H1 (cell line): ENCODE measurements around the gene SEMA4D. TPM values are rescaled to one million over a fixed set of nuclear protein-coding genes. Genes with fewer than 3 reads are reported as not detected.

Experiments used
- CTCF ChIA-PET: fragments of 300-600 bp; sonication (Branson Sonifier 250); formaldehyde crosslinking; loops from one replicate; lab custom pipeline; 2021; ENCODE audit not compliant: partially characterized antibody; lab: Charles Lee
- POLR2A ChIA-PET: fragments of 300-600 bp; sonication (Branson Sonifier 250); formaldehyde crosslinking; loops from one replicate; lab custom pipeline; 2021; ENCODE audit warnings: inconsistent platforms; ENCODE audit not compliant: partially characterized antibody; lab: Charles Lee
- DNase-seq, 2 experiments: peaks; one replicate each; pipeline versions ENCODE4 v3.0.0 to v3.0.0-alpha.2; 2010 to 2022; ENCODE audit warnings: low spot score in 2 of 2, low read depth in 1 of 2, mixed read lengths in 1 of 2
- FAIRE-seq: peaks from 2 replicates; lab custom pipeline; 2011; peaks lifted over from hg19 to GRCh38; lab: Jason Lieb, UNC
- H2AFZ ChIP-seq: 2 replicates; pipeline ENCODE4 v1.8.1; 2012; ENCODE audit warnings: low read length, inconsistent platforms
- H2AK5ac ChIP-seq: 2 replicates; pipeline ENCODE4 v1.6.1; 2013; ENCODE audit warnings: low read depth, low read length
- H2BK120ac ChIP-seq: replicated peaks from 2 replicates; pipeline ENCODE3; 2013; ENCODE audit warnings: low read depth, low read length, inconsistent platforms
- H2BK12ac ChIP-seq: 2 replicates; pipeline ENCODE4 v1.6.1; 2013; ENCODE audit warnings: low read depth, low read length
- H2BK15ac ChIP-seq: 2 replicates; pipeline ENCODE4 v1.6.1; 2013; ENCODE audit warnings: low read length
- H2BK20ac ChIP-seq: 2 replicates; pipeline ENCODE4 v1.6.1; 2013; ENCODE audit warnings: low read length
- H2BK5ac ChIP-seq: 2 replicates; pipeline ENCODE4 v1.6.1; 2013; ENCODE audit warnings: low read depth, low read length
- H3K14ac ChIP-seq: 2 replicates; pipeline ENCODE4 v1.6.1; 2013; ENCODE audit warnings: inconsistent platforms; ENCODE audit not compliant: insufficient read length
- H3K18ac ChIP-seq: 2 replicates; pipeline ENCODE4 v1.6.1; 2013; ENCODE audit warnings: low read length; ENCODE audit errors: extremely low read depth
- H3K23ac ChIP-seq: 2 replicates; pipeline ENCODE4 v1.6.1; 2013; ENCODE audit warnings: inconsistent platforms; ENCODE audit not compliant: insufficient read length
- H3K23me2 ChIP-seq: 2 replicates; pipeline ENCODE4 v1.6.1; 2013; ENCODE audit warnings: low read depth, low read length
- H3K27ac ChIP-seq: 2 replicates; pipeline ENCODE4 v1.6.1; 2011; ENCODE audit warnings: low read depth, low read length, inconsistent platforms
- H3K27me3 ChIP-seq, 4 experiments: replicated peaks in 1 of 4; 1 replicate in 1 of 4; 2 replicates in 3 of 4; pipeline versions ENCODE4 v1.6.1 to v1.8.1; 2011 to 2013; ENCODE audit warnings: low read length in 3 of 4, mild to moderate bottlenecking in 3 of 4, inconsistent platforms in 2 of 4, mixed read lengths in 2 of 4, moderate library complexity in 1 of 4; ENCODE audit not compliant: control insufficient read depth in 3 of 4, insufficient read depth in 3 of 4; ENCODE audit errors: extremely low read depth in 1 of 4
- H3K36me3 ChIP-seq, 4 experiments: 2 replicates each; pipeline versions ENCODE4 v1.6.1 to v1.8.1; 2011 to 2013; ENCODE audit warnings: mild to moderate bottlenecking in 4 of 4, low read length in 3 of 4, moderate library complexity in 2 of 4, control low read depth in 1 of 4, inconsistent platforms in 1 of 4; ENCODE audit not compliant: insufficient read depth in 4 of 4, control insufficient read depth in 2 of 4
- H3K4ac ChIP-seq: replicated peaks from 2 replicates; pipeline ENCODE3; 2013; ENCODE audit warnings: low read length, low read depth, mixed read lengths, inconsistent platforms; ENCODE audit not compliant: insufficient read length
- H3K4me1 ChIP-seq, 4 experiments: replicated peaks in 1 of 4; 1 replicate in 1 of 4; 2 replicates in 3 of 4; pipeline versions ENCODE4 v1.6.1 to v1.8.1; 2011 to 2013; ENCODE audit warnings: low read length in 3 of 4, inconsistent platforms in 2 of 4, mixed read lengths in 1 of 4; ENCODE audit not compliant: insufficient read depth in 4 of 4, control insufficient read depth in 3 of 4
- H3K4me2 ChIP-seq, 2 experiments: 2 replicates each; pipeline versions ENCODE4 v1.6.1 to v1.8.1; 2011 to 2013; ENCODE audit warnings: low read depth in 2 of 2, low read length in 2 of 2, control low read depth in 1 of 2, inconsistent platforms in 1 of 2, mild to moderate bottlenecking in 1 of 2; ENCODE audit not compliant: insufficient read depth in 1 of 2
- H3K4me3 ChIP-seq, 4 experiments: fragments of 200-600, 300-600 bp in 1 of 4; sonication (generic), shearing (Covaris generic), sonication (Bioruptor Twin) in 1 of 4; 2 replicates each; pipeline versions ENCODE4 v1.5.1 to v1.8.1; 2011 to 2016; ENCODE audit warnings: low read length in 4 of 4, low read depth in 3 of 4, control low read depth in 2 of 4, inconsistent platforms in 2 of 4, mild to moderate bottlenecking in 2 of 4, mixed read lengths in 1 of 4, moderate library complexity in 1 of 4; ENCODE audit not compliant: insufficient read depth in 2 of 4; ENCODE audit errors: extremely low read depth in 1 of 4
- H3K56ac ChIP-seq: replicated peaks from 2 replicates; pipeline ENCODE3; 2013; ENCODE audit warnings: low read depth, mild to moderate bottlenecking, mixed read lengths, low read length, inconsistent platforms; ENCODE audit not compliant: insufficient read length
- H3K79me1 ChIP-seq: 2 replicates; pipeline ENCODE4 v1.6.1; 2013; ENCODE audit warnings: low read depth, low read length, control low read depth
- H3K79me2 ChIP-seq, 2 experiments: 2 replicates each; pipeline versions ENCODE4 v1.6.1 to v1.8.1; 2012 to 2013; ENCODE audit warnings: low read length in 2 of 2, mild to moderate bottlenecking in 2 of 2, inconsistent platforms in 1 of 2; ENCODE audit not compliant: insufficient read depth in 2 of 2, control insufficient read depth in 1 of 2
- H3K9ac ChIP-seq, 4 experiments: replicated peaks in 1 of 4; 1 replicate in 1 of 4; 2 replicates in 3 of 4; pipeline versions ENCODE4 v1.6.1 to v1.8.1; 2011 to 2013; ENCODE audit warnings: low read depth in 3 of 4, low read length in 3 of 4, control low read depth in 2 of 4, mild to moderate bottlenecking in 2 of 4, moderate library complexity in 2 of 4, inconsistent platforms in 1 of 4; ENCODE audit errors: extremely low read depth in 1 of 4
- H3K9me3 ChIP-seq, 2 experiments: 2 replicates each; pipeline versions ENCODE4 v1.6.1 to v1.8.1; 2012 to 2013; ENCODE audit warnings: mild to moderate bottlenecking in 2 of 2, moderate library complexity in 2 of 2, control low read depth in 1 of 2, inconsistent platforms in 1 of 2, low read depth in 1 of 2, low read length in 1 of 2, mixed read lengths in 1 of 2; ENCODE audit not compliant: insufficient read depth in 2 of 2
- H4K20me1 ChIP-seq, 2 experiments: replicated peaks in 1 of 2; 2 replicates each; pipeline versions ENCODE3 to v1.8.1; 2011 to 2013; ENCODE audit warnings: inconsistent platforms in 2 of 2, low read length in 2 of 2, mild to moderate bottlenecking in 1 of 2; ENCODE audit not compliant: insufficient read depth in 2 of 2, control insufficient read depth in 1 of 2
- H4K5ac ChIP-seq: 2 replicates; pipeline ENCODE4 v1.6.1; 2013; ENCODE audit warnings: low read length, low read depth, mixed read lengths, inconsistent platforms; ENCODE audit not compliant: insufficient read length
- H4K8ac ChIP-seq: 2 replicates; pipeline ENCODE4 v1.8.0; 2013; ENCODE audit warnings: mild to moderate bottlenecking, moderate library complexity, low read length, inconsistent platforms; ENCODE audit not compliant: insufficient read depth; ENCODE audit errors: extremely low read depth
- H4K91ac ChIP-seq: replicated peaks from 2 replicates; pipeline ENCODE3; 2013; ENCODE audit warnings: low read length, mixed read lengths, inconsistent platforms; ENCODE audit not compliant: insufficient read length
- BCL11A ChIP-seq, 2 experiments: IDR thresholded peaks; one replicate each; pipeline ENCODE4 v1.6.1; 2011; ENCODE audit warnings: low read depth in 2 of 2, low read length in 2 of 2, mild to moderate bottlenecking in 2 of 2
- CREB1 ChIP-seq: IDR thresholded peaks from 2 replicates; pipeline ENCODE4 v1.6.1; 2012; ENCODE audit warnings: inconsistent platforms
- GABPA ChIP-seq: IDR thresholded peaks from 2 replicates; pipeline ENCODE4 v1.6.1; 2011; ENCODE audit warnings: mild to moderate bottlenecking, low read length, moderate library complexity, borderline replicate concordance; ENCODE audit not compliant: insufficient read depth
- HDAC2 ChIP-seq, 2 experiments: fragments of 300-600 bp in 1 of 2; sonication (generic) in 1 of 2; IDR thresholded peaks; 2 replicates each; pipeline ENCODE4 v1.6.1; 2011 to 2012; ENCODE audit warnings: low read depth in 2 of 2, low read length in 2 of 2, mild to moderate bottlenecking in 2 of 2, moderate library complexity in 2 of 2, borderline replicate concordance in 1 of 2, inconsistent platforms in 1 of 2
- MAFK ChIP-seq: IDR thresholded peaks from 2 replicates; pipeline ENCODE4 v1.6.1; 2012; ENCODE audit warnings: low read depth, mild to moderate bottlenecking, improper control_type of control experiment, low read length
- NRF1 ChIP-seq: IDR thresholded peaks from 2 replicates; pipeline ENCODE4 v1.6.1; 2011; ENCODE audit warnings: mild to moderate bottlenecking, low read depth, low read length, improper control_type of control experiment
- POU5F1 ChIP-seq: IDR thresholded peaks from 2 replicates; pipeline ENCODE4 v1.6.1; 2011; ENCODE audit warnings: low read depth, mild to moderate bottlenecking, low read length, moderate library complexity
- RBBP5 ChIP-seq: IDR thresholded peaks from 2 replicates; pipeline ENCODE4 v1.7.1; 2012; ENCODE audit warnings: low read depth, mild to moderate bottlenecking, inconsistent platforms, low read length, moderate library complexity, borderline replicate concordance
- TAF7 ChIP-seq: optimal IDR thresholded peaks from 2 replicates; pipeline ENCODE3; 2011; ENCODE audit warnings: low read depth, mild to moderate bottlenecking, inconsistent platforms, low read length, moderate library complexity, borderline replicate concordance
- TCF12 ChIP-seq: IDR thresholded peaks from 2 replicates; pipeline ENCODE4 v1.6.1; 2011; ENCODE audit warnings: low read depth, mild to moderate bottlenecking, low read length
- WGBS, 2 experiments: shearing (Covaris generic) in 1 of 2; methylation state at CpG; one replicate each; pipeline versions ENCODE4 v1.1.6 to v1.1.7; 2013 to 2015; ENCODE audit warnings: low lambda C conversion rate in 2 of 2, mixed read lengths in 2 of 2, inconsistent platforms in 1 of 2, low coverage in 1 of 2, missing lambda C conversion rate in 1 of 2; ENCODE audit not compliant: insufficient replicate concordance in 2 of 2, insufficient coverage in 1 of 2, insufficient read length in 1 of 2; ENCODE audit errors: extremely low coverage in 1 of 2, missing lambda C conversion rate in 1 of 2; 5-methylcytosine and 5-hydroxymethylcytosine counted together
- polyA plus RNA-seq, 7 experiments: library from polyadenylated mRNA; depleted of rRNA in 3 of 7; stranded (reverse) in 5 of 7; unstranded in 2 of 7; fragments of >200 nt in 5 of 7; fragments of 200-250 nt in 2 of 7; gene quantifications; 1 replicate in 5 of 7; 2 replicates in 1 of 7; 4 replicates in 1 of 7; pipeline versions ENCODE4 v1.2.1 to v1.2.3, GENCODE V29; 2011 to 2013; ENCODE audit warnings: missing spikeins in 2 of 7, mixed read lengths in 2 of 7
- total RNA-seq: library from RNA; stranded (reverse); fragmentation: NEBNext Ultra II Directional; extraction: Animal tissue kit (Norgen Biotek cat#: 25700); gene quantifications from 2 replicates; pipeline ENCODE4 v1.2.1, GENCODE V29; 2021

The SEMA4D gene
- total and polyA plus RNA-seq, 2 of the 8 experiments (the other 6 are each of a cell fraction or from before 2014, with no cell fraction given): 21.0 to 70.4 TPM

- H3K9ac ChIP-seq: no peak overlapping the region
- no peaks in the 10 kb centered on the region for H3K9me3 ChIP-seq
- no peak overlapping the region for H2BK5ac ChIP-seq
- no peaks in the 10 kb centered on the region for H3K4me1 ChIP-seq
- no peak for DNase-seq
- no peaks in the 10 kb centered on the region for H3K79me1 ChIP-seq
- TF ChIP-seq RBBP5 (no peak), NRF1 (no peak), BCL11A (IDR thresholded peaks at IDR 0.05; ENCODE audit: low read depth in 2 of 2, low read length in 2 of 2) (no peak), CREB1 (no peak), POU5F1 (no peak), GABPA (no peak), HDAC2 (IDR thresholded peaks at IDR 0.05; ENCODE audit: borderline replicate concordance in 1 of 2, low read depth in 2 of 2, low read length in 2 of 2) (no peak), TAF7 (no peak), TCF12 (no peak), MAFK (no peak)
- CTCF ChIA-PET: interaction anchor here (0.7 to 1.9 kb wide), 3 partner anchors 13 to 187 kb away, joined by 3 to 8 read pairs (median 3); no protein-coding TSS in a partner anchor
- H2BK12ac ChIP-seq: no peak overlapping the region
- POLR2A ChIA-PET: no interaction called here
- no peak overlapping the region for H3K4me2 ChIP-seq
- H3K27me3 ChIP-seq: no peaks in the 10 kb centered on the region
- H3K18ac ChIP-seq: no peak overlapping the region
- H3K4ac ChIP-seq: no peak overlapping the region
- H2BK120ac ChIP-seq: no peak overlapping the region
- H2BK15ac ChIP-seq: no peak overlapping the region
- no peak overlapping the region for H3K14ac ChIP-seq
- peaks cover 34 to 59% (median 51%) of the 10 kb centered on the region in 4 experiments for H3K36me3 ChIP-seq
- no peak overlapping the region for H4K91ac ChIP-seq
- H2AFZ ChIP-seq: no peak overlapping the region
- no peak overlapping the region for H3K27ac ChIP-seq
- no peak overlapping the region for H2BK20ac ChIP-seq
- H4K20me1 ChIP-seq: peaks cover 0 to 2% of the 10 kb centered on the region in 2 experiments
- no peak overlapping the region for H4K8ac ChIP-seq
- H3K23ac ChIP-seq: no peak overlapping the region
- no peak overlapping the region for H3K56ac ChIP-seq
- H3K79me2 ChIP-seq: no peaks in the 10 kb centered on the region
- H3K23me2 ChIP-seq: no peaks in the 10 kb centered on the region
- WGBS, 2 experiments: 91% methylated on average over 6 of the region's 6 CpGs; no CpG with 5 or more reads in 1 of the 2 experiments
- H3K4me3 ChIP-seq: no peak overlapping the region
- H2AK5ac ChIP-seq: no peak overlapping the region
- no peak overlapping the region for H4K5ac ChIP-seq
- no peak for FAIRE-seq
Observed at GRCh38 chr9:89361031-89361430, 136.9 kb downstream of the SEMA4D start.
